Stimulated activated memory B cell treated with anti-CD40 and anti-IgM and Interleukin-4, amounts not matched to agents 10 μg/mL and 1 μg/mL and 100 μg/mL, for 72 hours (primary cell): Measurements from ENCODE around the gene GMDS.

Experiments
- ATAC-seq: fragments of 150-1000 bp; cut with Tn5 transposase; 2 replicates; pipeline ENCODE4 v1.10.0; 2021
- H3K27ac Mint-ChIP-seq: one replicate; pipeline ENCODE4 v1.8.0; 2022; ENCODE audit warnings: mild to moderate bottlenecking, mixed read lengths
- H3K27me3 Mint-ChIP-seq: one replicate; pipeline ENCODE4 v1.8.0; 2022; ENCODE audit warnings: mixed read lengths
- H3K36me3 Mint-ChIP-seq: one replicate; pipeline ENCODE4 v1.8.0; 2022; ENCODE audit warnings: mixed read lengths
- H3K4me1 Mint-ChIP-seq: one replicate; pipeline ENCODE4 v1.8.0; 2022; ENCODE audit warnings: mixed read lengths
- H3K4me3 Mint-ChIP-seq: one replicate; pipeline ENCODE4 v1.8.0; 2022; ENCODE audit warnings: mild to moderate bottlenecking, moderate library complexity, mixed read lengths
- H3K9me3 Mint-ChIP-seq: one replicate; pipeline ENCODE4 v1.8.0; 2022; ENCODE audit warnings: mixed read lengths

GMDS gene

GRCh38 chr6:2197984-2198383, 47.4 kb downstream of the GMDS start:
- no peak overlapping the region for H3K4me3 Mint-ChIP-seq
- no peaks in the 10 kb centered on the region for H3K36me3 Mint-ChIP-seq
- no peak overlapping the region for H3K27ac Mint-ChIP-seq
- no peaks in the 10 kb centered on the region for H3K27me3 Mint-ChIP-seq
- no peak for ATAC-seq
- H3K9me3 Mint-ChIP-seq: no peaks in the 10 kb centered on the region
- peaks cover 11% of the 10 kb centered on the region for H3K4me1 Mint-ChIP-seq

DNA sequence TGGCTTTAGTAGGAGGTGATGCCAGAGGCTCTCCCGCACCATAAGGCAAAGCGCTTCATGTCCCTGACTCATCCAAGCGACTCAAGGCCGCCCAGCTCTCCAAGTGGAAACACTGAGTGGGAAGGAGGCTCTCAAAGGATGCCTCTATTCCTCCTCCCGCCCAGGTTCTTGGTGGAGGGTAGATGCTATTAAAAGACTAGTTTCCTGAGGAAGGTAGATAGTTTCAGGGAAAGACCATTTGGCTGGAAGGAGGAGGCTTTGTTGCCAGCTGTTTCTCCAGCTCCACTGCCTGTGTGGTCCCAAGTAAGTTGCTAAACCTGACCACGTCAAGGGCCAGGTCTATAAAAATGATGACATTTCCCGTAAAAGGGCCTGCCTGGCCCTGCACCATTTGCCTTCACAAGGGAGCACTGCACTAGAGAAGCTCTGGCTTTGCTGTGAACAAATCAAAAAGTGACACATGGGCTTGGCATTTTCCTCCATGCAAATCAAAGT, 48.2 kb downstream of the GMDS start:
- H3K4me1 Mint-ChIP-seq: peaks cover 11% of the 10 kb centered on the region
- no peaks in the 10 kb centered on the region for H3K27me3 Mint-ChIP-seq
- no peak overlapping the region for H3K4me3 Mint-ChIP-seq
- no peaks in the 10 kb centered on the region for H3K9me3 Mint-ChIP-seq
- H3K36me3 Mint-ChIP-seq: peaks cover 6% of the 10 kb centered on the region
- no peak for ATAC-seq
- no peak overlapping the region for H3K27ac Mint-ChIP-seq

GRCh38 chr6:2196079-2196679, 49.2 kb downstream of the GMDS start:
- Mint-ChIP-seq H3K4me1 (peaks cover 11% of the 10 kb centered on the region), H3K27me3 (no peaks in the 10 kb centered on the region), H3K9me3 (no peaks in the 10 kb centered on the region), H3K27ac (no peak overlapping the region), H3K36me3 (peaks cover 6% of the 10 kb centered on the region), H3K4me3 (no peak overlapping the region)
- ATAC-seq: no peak

GRCh38 chr6:2194643-2195042, 50.8 kb downstream of the GMDS start:
- no peak overlapping the region for H3K4me3 Mint-ChIP-seq
- no peak for ATAC-seq

DNA sequence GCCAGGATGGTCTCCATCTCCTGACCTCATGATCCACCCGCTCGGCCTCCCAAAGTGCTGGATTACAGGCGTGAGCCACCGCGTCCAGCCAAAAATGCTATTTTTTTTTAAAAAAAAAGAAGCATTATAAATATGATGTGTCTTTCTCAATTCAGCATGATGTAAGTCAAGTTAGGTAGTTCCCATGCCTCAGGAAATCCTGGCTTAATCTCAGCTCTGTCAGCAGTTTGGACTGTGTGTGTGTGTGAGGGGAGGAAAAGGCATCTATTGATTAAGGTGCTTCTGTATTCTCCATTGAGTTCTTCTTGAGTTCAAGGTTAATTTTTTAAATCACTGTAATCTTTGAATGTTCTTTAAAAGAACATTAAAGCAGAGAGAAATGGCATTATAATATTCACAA, 51.5 kb downstream of the GMDS start:
- no peak for ATAC-seq
- Mint-ChIP-seq H3K27ac (no peak overlapping the region), H3K9me3 (no peaks in the 10 kb centered on the region), H3K4me1 (peaks cover 14% of the 10 kb centered on the region), H3K36me3 (peaks cover 6% of the 10 kb centered on the region), H3K27me3 (no peaks in the 10 kb centered on the region), H3K4me3 (no peak overlapping the region)

More at GRCh38 chr6:2194643-2195042, 50.8 kb downstream of the GMDS start:
- Mint-ChIP-seq H3K36me3 (peaks cover 6% of the 10 kb centered on the region), H3K4me1 (peaks cover 11% of the 10 kb centered on the region), H3K9me3 (no peaks in the 10 kb centered on the region), H3K27me3 (no peaks in the 10 kb centered on the region), H3K27ac (no peak overlapping the region)

DNA sequence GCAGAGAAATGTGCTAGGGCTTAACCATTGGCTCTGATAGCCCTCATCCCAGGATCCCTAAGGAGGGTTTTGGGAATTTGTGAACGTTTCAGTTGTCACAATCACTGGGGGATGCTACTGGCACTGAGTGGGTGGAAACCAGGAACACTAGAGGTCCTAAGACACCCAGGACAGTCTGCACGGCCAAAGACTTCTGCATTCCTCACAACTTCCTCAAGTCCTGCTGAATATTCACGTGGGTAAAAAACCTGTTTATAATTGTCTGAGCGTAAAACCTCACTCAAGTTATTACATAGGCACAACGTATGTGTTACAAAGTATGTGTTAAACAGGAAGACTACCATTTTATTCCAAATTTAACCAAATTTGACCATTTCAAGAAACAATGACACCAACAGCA, 52.4 kb downstream of the GMDS start:
- no peak overlapping the region for H3K4me3 Mint-ChIP-seq
- no peak overlapping the region for H3K27ac Mint-ChIP-seq
- no peaks in the 10 kb centered on the region for H3K27me3 Mint-ChIP-seq
- ATAC-seq: no peak
- H3K4me1 Mint-ChIP-seq: peaks cover 20% of the 10 kb centered on the region
- peaks cover 6% of the 10 kb centered on the region for H3K36me3 Mint-ChIP-seq
- H3K9me3 Mint-ChIP-seq: no peaks in the 10 kb centered on the region

GRCh38 chr6:2191390-2191740, 54.0 kb downstream of the GMDS start:
- no peak for ATAC-seq
- no peaks in the 10 kb centered on the region for H3K27me3 Mint-ChIP-seq
- H3K4me3 Mint-ChIP-seq: no peak overlapping the region
- peaks cover 12% of the 10 kb centered on the region for H3K4me1 Mint-ChIP-seq
- no peaks in the 10 kb centered on the region for H3K9me3 Mint-ChIP-seq
- H3K36me3 Mint-ChIP-seq: peaks cover 6% of the 10 kb centered on the region
- no peak overlapping the region for H3K27ac Mint-ChIP-seq

DNA sequence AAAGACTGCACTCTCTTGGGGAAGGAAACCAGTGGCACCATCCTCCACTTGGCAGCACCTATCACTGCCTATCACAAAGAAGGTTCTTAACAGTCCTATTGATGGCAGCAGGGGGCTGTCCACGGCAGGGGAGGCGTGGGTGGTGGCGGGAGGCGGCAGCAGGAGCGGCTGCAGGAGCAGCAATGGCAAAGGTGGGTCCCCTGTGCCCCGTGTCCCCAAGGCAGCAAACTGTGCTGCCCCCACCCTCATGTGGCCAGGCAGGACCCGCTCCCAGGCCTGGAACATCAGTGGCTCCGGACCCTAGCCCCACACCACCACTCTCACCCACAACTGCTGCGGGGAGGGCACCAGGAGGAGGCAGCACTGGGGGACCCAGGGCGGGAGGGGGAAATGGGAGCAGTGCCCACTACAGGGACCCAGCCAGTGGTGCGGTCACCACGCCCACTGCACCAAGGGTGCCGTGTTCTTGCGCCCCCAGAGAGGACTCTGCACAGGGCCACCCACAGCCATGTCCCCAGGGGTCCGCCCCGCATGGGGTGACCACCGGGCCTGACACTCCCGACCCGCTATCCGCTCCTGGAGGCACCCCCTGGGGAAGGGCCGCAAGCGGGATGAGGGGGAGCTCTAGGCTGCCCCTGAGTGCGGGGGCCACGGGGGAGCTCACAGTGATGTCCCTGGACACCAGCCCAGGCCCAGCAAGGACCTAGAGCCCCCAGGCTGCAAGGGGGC, 54.6 kb downstream of the GMDS start:
- Mint-ChIP-seq H3K36me3 (peaks cover 6% of the 10 kb centered on the region), H3K4me1 (peaks cover 9% of the 10 kb centered on the region), H3K27me3 (no peaks in the 10 kb centered on the region), H3K9me3 (no peaks in the 10 kb centered on the region), H3K27ac (no peak overlapping the region), H3K4me3 (no peak overlapping the region)
- ATAC-seq: peak; percentile 50

DNA sequence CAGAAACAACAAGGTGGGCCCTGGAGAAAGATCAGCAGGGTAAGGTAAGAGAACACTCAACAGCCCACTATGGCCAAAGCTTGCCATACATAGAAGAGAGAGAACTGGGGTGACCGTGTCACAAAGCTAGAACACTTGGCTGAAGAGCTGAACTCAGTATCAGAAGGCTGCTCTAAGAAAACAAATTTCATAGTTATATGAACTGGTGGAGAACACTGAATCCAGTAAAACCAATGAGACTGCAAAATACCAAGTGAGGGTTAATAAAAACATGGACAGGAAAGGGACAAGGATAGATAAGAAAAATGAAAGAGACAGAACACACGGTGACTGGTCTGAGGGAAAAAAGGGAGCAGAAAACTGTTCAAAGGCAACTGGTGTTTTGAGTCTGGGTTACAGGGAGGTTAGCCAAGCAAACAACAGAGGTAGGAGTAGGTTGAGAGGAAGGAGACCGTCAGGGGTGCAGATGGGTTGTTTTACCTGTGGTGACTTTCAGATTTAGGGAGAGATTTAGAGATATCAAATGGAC, 56.5 kb downstream of the GMDS start:
- Mint-ChIP-seq H3K27ac (no peak overlapping the region), H3K27me3 (no peaks in the 10 kb centered on the region), H3K9me3 (no peaks in the 10 kb centered on the region), H3K36me3 (peaks cover 6% of the 10 kb centered on the region), H3K4me3 (no peak overlapping the region), H3K4me1 (peaks cover 13% of the 10 kb centered on the region)
- ATAC-seq: no peak

GRCh38 chr6:2188397-2188796, 57.0 kb downstream of the GMDS start:
- no peak for ATAC-seq
- Mint-ChIP-seq H3K27me3 (no peaks in the 10 kb centered on the region), H3K36me3 (peaks cover 6% of the 10 kb centered on the region), H3K27ac (no peak overlapping the region), H3K4me1 (peaks cover 13% of the 10 kb centered on the region), H3K9me3 (no peaks in the 10 kb centered on the region), H3K4me3 (no peak overlapping the region)

DNA sequence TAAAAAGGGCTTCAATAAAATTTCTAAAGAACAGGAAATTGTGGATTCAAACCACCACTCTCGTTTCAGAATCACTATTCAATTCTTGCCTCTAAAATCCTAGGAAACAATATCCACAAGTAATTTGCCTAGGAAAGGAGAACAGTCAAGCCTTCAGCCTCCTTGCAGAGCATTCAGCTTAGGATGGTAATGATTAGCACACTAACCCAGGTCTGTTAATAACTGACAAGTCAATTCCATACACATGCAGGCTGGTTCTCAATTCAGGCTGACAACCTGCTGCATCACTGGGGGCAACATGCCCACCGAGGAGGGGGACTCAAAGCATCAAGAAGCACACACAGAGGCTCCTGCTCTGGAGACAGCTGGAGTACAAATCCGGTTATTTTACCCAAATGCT, 57.6 kb downstream of the GMDS start:
- no peak overlapping the region for H3K4me3 Mint-ChIP-seq
- H3K9me3 Mint-ChIP-seq: no peaks in the 10 kb centered on the region
- no peak overlapping the region for H3K27ac Mint-ChIP-seq
- peaks cover 13% of the 10 kb centered on the region for H3K4me1 Mint-ChIP-seq
- no peak for ATAC-seq
- H3K36me3 Mint-ChIP-seq: peaks cover 5% of the 10 kb centered on the region
- no peaks in the 10 kb centered on the region for H3K27me3 Mint-ChIP-seq

- peaks cover 17% of the 10 kb centered on the region for H3K4me1 Mint-ChIP-seq
- peak; percentile 76 for ATAC-seq
- H3K27ac Mint-ChIP-seq: no peak overlapping the region
- no peak overlapping the region for H3K4me3 Mint-ChIP-seq
- H3K9me3 Mint-ChIP-seq: no peaks in the 10 kb centered on the region
- no peaks in the 10 kb centered on the region for H3K36me3 Mint-ChIP-seq
- H3K27me3 Mint-ChIP-seq: no peaks in the 10 kb centered on the region
These were observed 58.9 kb downstream of the GMDS start for GRCh38 chr6:2186516-2186915.

- ATAC-seq: no peak
- peaks cover 23% of the 10 kb centered on the region for H3K4me1 Mint-ChIP-seq
- no peaks in the 10 kb centered on the region for H3K36me3 Mint-ChIP-seq
- no peak overlapping the region for H3K27ac Mint-ChIP-seq
- no peaks in the 10 kb centered on the region for H3K27me3 Mint-ChIP-seq
- no peaks in the 10 kb centered on the region for H3K9me3 Mint-ChIP-seq
- no peak overlapping the region for H3K4me3 Mint-ChIP-seq
These were observed 59.9 kb downstream of the GMDS start for GRCh38 chr6:2185466-2185865.

- ATAC-seq: no peak
- no peaks in the 10 kb centered on the region for H3K27me3 Mint-ChIP-seq
- no peaks in the 10 kb centered on the region for H3K36me3 Mint-ChIP-seq
- no peaks in the 10 kb centered on the region for H3K9me3 Mint-ChIP-seq
- H3K4me1 Mint-ChIP-seq: peaks cover 23% of the 10 kb centered on the region
- no peak overlapping the region for H3K27ac Mint-ChIP-seq
- H3K4me3 Mint-ChIP-seq: no peak overlapping the region
These were observed 60.5 kb downstream of the GMDS start for GRCh38 chr6:2184700-2185455.

- Mint-ChIP-seq H3K27me3 (no peaks in the 10 kb centered on the region), H3K4me3 (no peak overlapping the region), H3K27ac (no peak overlapping the region), H3K4me1 (peaks cover 18% of the 10 kb centered on the region), H3K9me3 (no peaks in the 10 kb centered on the region), H3K36me3 (no peaks in the 10 kb centered on the region)
- ATAC-seq: no peak
These were observed 61.7 kb downstream of the GMDS start for GRCh38 chr6:2183752-2184151.
